Mucosa of stomach (tissue), 1 donor: ENCODE results near the gene GFPT2.

Experiments used
- H3K27me3 ChIP-seq: one replicate; pipeline ENCODE4 v1.7.0; 2013; ENCODE audit warnings: mild to moderate bottlenecking, low read length; ENCODE audit not compliant: control insufficient read depth, insufficient read depth
- H3K36me3 ChIP-seq: one replicate; pipeline ENCODE4 v1.7.0; 2013; ENCODE audit warnings: low read length; ENCODE audit not compliant: control insufficient read depth, insufficient read depth
- H3K4me1 ChIP-seq: one replicate; pipeline ENCODE4 v1.7.0; 2013; ENCODE audit warnings: mild to moderate bottlenecking, low read length; ENCODE audit not compliant: control insufficient read depth, insufficient read depth
- H3K4me3 ChIP-seq: one replicate; pipeline ENCODE4 v1.7.0; 2013; ENCODE audit warnings: low read length
- H3K9ac ChIP-seq: one replicate; pipeline ENCODE4 v1.7.0; 2013; ENCODE audit warnings: mild to moderate bottlenecking, low read length, moderate library complexity
- H3K9me3 ChIP-seq: one replicate; pipeline ENCODE4 v1.7.0; 2013; ENCODE audit warnings: mild to moderate bottlenecking, low read length, moderate library complexity; ENCODE audit not compliant: control insufficient read depth
- donor health status: Pancreatic carcinoma.

The GFPT2 gene

DNA sequence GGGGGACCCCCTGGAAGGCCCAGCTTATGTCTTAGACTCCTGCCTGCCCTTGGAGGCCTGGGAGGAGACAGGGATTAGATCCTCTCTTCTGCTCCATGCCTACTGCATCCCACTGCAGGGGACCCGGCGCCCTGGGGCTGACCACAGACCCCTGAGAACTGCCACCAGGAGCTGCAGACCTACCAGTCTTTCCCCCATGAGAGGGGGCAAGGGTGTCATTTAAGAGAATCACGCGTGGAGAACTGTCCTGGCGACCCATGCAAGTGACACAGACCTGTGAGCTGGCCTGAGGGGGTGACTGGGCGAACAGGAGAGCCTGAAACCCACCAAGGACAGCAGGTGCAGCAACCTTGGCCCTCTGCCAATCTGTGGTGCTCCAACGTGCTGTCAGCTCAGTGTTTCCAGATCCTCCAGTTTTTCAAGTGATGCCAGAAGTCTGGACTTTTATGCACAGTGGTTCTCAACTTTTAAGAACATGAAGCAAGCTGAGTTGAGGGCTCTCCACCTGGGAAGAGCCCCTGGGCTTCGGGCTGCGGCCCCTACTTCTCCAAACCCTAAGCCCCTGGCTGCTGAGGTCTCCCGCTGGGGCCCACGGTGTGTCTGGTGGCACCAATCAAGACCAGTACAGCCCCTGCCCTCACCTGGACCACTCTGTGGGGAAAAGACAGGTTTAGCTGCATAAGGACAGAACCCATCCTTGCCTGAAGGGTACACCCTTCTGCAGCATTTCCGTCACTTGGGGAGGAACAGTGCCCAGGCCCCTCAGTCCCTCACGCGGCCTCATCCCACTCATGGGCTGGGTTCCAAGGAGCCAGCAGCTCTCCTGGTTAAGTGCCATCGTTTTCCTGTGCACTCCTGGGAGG lies 18.2 kb downstream of the GFPT2 start:
- no peak overlapping the region for H3K9ac ChIP-seq
- H3K4me1 ChIP-seq = no peaks in the 10 kb centered on the region
- H3K9me3 ChIP-seq = no peaks in the 10 kb centered on the region
- peaks cover 5% of the 10 kb centered on the region for H3K27me3 ChIP-seq
- H3K36me3 ChIP-seq = no peaks in the 10 kb centered on the region
- no peak overlapping the region for H3K4me3 ChIP-seq

DNA sequence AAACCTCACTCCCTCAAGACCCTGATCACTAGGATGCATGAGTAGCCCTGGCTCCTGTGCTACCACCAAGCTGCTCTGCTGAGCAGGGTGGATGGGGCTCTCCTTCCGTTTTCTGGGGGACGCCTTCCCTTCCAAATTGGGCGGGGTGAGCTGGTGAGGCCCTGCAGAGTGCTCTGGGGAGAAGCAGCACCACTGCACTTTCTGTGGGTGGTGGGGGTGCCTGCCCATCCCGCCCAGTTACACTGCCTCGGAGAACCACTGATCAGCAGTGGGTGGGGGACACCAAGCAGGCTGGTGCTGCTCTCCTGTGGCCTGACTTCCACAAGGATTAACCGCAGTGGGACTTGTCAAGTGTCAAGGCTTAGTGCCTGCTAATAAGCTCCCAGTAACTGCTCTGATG lies 19.0 kb downstream of the GFPT2 start:
- Histone ChIP-seq H3K9me3 (no peaks in the 10 kb centered on the region), H3K27me3 (peaks cover 5% of the 10 kb centered on the region)

DNA sequence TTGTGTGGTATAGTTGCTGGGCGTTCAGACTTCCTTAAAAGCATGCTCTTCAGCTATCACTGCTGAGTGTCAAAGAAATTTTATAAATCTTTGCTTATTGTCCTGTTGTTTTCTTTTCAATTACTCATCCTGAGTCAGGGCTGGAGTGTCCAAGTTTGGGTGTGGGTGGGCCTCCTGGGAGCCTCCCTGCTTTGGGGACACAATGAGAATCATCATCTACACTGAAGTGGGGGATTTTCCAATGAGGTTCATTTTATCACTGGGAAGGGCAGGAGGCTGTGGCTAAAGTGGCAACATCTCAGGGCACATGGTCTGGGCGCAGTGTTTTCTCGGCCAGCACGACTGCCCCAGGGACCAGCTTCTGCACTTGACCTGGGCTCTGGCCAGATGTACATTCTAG lies 19.5 kb downstream of the GFPT2 start:
- H3K4me1 ChIP-seq = no peaks in the 10 kb centered on the region
- H3K4me3 ChIP-seq = no peak overlapping the region
- no peaks in the 10 kb centered on the region for H3K36me3 ChIP-seq
- no peaks in the 10 kb centered on the region for H3K9me3 ChIP-seq
- peaks cover 5% of the 10 kb centered on the region for H3K27me3 ChIP-seq
- no peak overlapping the region for H3K9ac ChIP-seq

More for the DNA sequence above, 19.0 kb downstream of the GFPT2 start:
- H3K36me3 ChIP-seq = no peaks in the 10 kb centered on the region
- no peak overlapping the region for H3K9ac ChIP-seq
- H3K4me1 ChIP-seq = no peaks in the 10 kb centered on the region
- no peak overlapping the region for H3K4me3 ChIP-seq

DNA sequence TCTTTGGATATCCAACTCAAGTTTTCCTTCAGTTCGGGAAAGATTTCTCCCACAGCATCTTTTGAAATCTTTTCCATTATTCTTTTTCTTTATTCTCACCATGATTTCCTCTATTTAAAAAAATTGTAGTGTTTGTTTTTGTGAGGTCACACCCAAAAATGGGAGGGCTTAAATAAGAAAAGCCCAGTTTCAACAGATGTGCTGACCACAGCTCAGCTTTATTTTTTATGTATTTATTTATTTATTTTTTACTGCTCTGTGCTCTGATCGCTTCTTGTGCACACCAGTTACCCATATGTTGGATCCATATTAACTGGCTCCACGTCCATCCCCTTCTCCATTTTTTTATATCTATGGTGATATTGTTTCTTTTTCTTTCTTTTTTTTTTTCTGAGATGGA lies 20.3 kb downstream of the GFPT2 start:
- no peak overlapping the region for H3K4me3 ChIP-seq
- H3K9me3 ChIP-seq = no peaks in the 10 kb centered on the region
- peaks cover 5% of the 10 kb centered on the region for H3K27me3 ChIP-seq
- H3K36me3 ChIP-seq = no peaks in the 10 kb centered on the region
- H3K9ac ChIP-seq = no peak overlapping the region
- no peaks in the 10 kb centered on the region for H3K4me1 ChIP-seq

DNA sequence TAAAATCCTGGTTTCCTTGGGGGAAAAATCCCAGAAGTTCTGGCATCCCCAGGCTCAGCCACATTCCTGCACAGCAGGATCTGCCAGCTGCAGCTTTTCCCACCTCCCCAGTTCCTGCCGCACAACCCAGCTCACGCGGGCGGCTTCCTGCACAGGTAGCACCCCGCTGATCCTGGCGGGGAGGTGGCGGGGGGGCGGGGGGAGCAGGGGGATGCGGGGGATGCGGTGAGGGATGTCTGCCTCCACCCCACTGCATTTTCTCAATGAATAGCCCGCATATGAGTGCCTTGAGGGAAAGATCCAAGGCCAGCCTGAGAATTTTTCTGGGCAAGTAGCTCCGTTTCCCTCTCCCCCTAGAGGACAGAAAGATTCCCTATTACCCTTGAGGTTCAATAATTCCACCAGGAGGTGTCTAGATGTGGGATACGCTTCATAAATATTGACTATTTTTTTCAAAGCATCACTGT lies 21.1 kb downstream of the GFPT2 start:
- no peaks in the 10 kb centered on the region for H3K4me1 ChIP-seq
- H3K9ac ChIP-seq = no peak overlapping the region
- H3K27me3 ChIP-seq = peaks cover 5% of the 10 kb centered on the region
- H3K4me3 ChIP-seq = no peak overlapping the region
- no peaks in the 10 kb centered on the region for H3K36me3 ChIP-seq
- no peaks in the 10 kb centered on the region for H3K9me3 ChIP-seq

DNA sequence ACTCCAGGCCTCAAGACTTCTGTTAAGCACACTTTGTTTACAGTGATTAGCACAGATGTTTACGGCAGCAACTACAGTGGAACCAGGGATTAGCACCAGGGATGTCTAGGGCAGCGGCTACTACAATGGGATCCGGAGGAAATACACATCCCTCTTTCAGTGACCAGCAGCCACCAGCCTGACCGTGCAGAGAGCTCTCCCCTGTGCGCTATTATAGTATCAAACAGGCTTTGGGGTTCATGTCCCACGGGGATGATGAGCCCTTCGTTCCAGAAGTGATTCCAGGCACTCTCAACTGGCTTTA lies 21.5 kb downstream of the GFPT2 start:
- H3K9ac ChIP-seq = no peak overlapping the region
- H3K27me3 ChIP-seq = peaks cover 5% of the 10 kb centered on the region
- H3K4me1 ChIP-seq = no peaks in the 10 kb centered on the region
- no peaks in the 10 kb centered on the region for H3K36me3 ChIP-seq
- H3K4me3 ChIP-seq = no peak overlapping the region
- H3K9me3 ChIP-seq = no peaks in the 10 kb centered on the region

DNA sequence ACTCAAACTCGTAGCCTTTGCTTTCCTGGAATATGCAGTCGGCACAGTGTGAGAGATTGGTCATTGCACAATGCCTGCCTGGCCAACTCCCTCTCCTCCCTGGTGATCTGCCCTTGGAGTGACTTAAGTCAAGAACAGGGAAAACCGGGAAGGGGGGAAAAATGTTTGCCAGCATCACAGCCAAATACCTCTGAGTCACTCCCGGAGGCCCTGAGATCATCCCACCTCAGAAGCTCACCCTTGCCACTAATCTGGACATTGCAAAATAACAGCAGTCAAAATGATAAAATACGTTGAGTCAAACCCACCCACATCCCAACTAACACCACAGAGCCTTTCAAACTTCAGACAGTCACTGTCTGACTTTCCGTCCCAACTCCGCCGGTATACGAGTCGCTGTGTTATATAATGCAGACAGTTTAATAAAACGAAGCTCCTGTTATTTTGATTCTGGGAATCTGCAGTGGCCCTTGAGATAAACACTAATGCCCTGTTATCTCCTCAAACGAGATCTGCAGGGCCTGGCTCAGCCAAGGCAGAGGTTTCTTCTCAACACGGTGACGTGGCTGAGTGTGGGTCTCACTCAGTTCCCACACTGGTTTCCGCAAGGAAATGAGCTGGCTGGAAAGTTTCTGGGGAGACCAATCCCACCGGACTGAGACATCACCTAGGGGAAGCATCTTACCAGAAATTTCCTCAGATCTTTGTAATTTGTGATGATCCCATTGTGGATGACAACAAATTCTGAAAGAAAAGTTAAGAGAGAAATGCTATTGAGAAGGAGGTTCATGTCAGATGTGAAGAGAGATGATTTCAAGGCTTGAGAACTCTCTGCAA lies 22.1 kb downstream of the GFPT2 start:
- Histone ChIP-seq H3K9ac (no peak overlapping the region), H3K4me3 (no peak overlapping the region), H3K36me3 (no peaks in the 10 kb centered on the region)

DNA sequence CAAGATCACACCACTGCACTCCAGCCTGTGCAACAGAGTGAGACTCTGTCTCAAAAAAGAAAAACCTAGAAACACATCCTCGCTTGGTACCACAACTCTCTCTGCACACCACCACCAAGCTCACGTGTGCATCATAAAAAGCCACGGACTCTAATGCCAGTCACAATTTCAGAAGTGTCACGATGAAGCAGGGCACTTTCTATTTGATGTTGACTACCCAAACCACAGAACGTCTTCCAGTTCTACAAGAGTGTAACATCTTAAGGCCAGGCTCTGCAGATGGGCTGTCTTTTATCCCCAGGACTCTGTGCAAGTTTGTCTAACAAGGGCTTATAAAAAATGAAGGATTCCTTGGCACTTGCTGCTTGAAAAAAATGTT lies 22.9 kb downstream of the GFPT2 start:
- Histone ChIP-seq H3K4me3 (no peak overlapping the region), H3K9me3 (no peaks in the 10 kb centered on the region), H3K9ac (no peak overlapping the region), H3K4me1 (no peaks in the 10 kb centered on the region), H3K36me3 (no peaks in the 10 kb centered on the region), H3K27me3 (peaks cover 5% of the 10 kb centered on the region)

More for the DNA sequence above, 22.1 kb downstream of the GFPT2 start:
- H3K4me1 ChIP-seq = no peaks in the 10 kb centered on the region
- peaks cover 5% of the 10 kb centered on the region for H3K27me3 ChIP-seq
- no peaks in the 10 kb centered on the region for H3K9me3 ChIP-seq

DNA sequence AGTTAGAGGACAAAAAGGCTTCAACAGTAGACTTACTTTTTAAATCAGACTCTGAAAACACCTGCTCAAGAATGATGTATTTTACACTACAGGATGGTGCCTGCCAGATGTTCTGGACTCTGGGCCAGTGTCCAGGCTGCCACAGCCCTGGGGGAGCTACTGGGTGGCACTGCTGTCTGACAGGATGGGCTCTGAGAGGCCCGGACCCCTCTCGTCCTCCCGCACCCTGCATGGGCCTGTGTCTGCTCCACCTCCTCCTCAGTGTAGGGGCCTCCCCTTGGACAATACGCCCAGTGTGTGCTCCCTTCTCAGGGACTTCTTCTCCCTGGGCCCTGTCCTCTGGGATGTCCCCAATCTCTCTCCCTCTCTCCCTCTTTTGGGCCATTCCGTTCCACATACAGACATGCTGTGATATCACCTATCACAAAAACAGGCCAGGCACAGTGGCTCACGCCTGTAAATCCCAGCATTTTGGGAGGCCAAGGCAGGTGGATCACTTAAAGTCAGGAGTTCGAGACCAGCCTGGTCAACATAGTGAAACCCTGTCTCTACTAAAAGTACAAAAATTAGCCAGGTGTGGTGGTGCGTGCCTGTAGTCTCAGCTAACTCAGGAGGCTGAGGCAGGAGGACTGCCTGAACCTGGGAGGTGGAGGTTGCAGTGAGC lies 23.4 kb downstream of the GFPT2 start:
- Histone ChIP-seq H3K9ac (no peak overlapping the region), H3K9me3 (no peaks in the 10 kb centered on the region), H3K4me1 (no peaks in the 10 kb centered on the region), H3K4me3 (no peak overlapping the region), H3K27me3 (peaks cover 5% of the 10 kb centered on the region), H3K36me3 (no peaks in the 10 kb centered on the region)

DNA sequence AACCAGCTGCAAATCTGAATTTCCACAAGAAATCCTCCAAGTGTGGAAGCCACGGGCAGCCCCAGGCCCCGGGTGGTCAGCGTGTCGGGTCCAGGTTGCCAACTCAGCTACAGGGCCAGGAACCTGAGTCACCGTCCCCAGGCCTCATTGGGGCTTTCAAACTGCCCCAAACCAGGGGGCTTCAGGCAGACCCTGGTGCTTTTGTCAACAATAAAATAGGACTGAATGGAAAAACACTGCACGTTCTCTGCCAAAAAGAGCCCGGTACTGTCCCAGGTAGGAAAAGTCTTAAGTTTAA lies 24.0 kb downstream of the GFPT2 start:
- H3K4me1 ChIP-seq = no peaks in the 10 kb centered on the region
- H3K27me3 ChIP-seq = peaks cover 5% of the 10 kb centered on the region
- H3K4me3 ChIP-seq = no peak overlapping the region
- H3K36me3 ChIP-seq = no peaks in the 10 kb centered on the region
- no peaks in the 10 kb centered on the region for H3K9me3 ChIP-seq
- no peak overlapping the region for H3K9ac ChIP-seq

DNA sequence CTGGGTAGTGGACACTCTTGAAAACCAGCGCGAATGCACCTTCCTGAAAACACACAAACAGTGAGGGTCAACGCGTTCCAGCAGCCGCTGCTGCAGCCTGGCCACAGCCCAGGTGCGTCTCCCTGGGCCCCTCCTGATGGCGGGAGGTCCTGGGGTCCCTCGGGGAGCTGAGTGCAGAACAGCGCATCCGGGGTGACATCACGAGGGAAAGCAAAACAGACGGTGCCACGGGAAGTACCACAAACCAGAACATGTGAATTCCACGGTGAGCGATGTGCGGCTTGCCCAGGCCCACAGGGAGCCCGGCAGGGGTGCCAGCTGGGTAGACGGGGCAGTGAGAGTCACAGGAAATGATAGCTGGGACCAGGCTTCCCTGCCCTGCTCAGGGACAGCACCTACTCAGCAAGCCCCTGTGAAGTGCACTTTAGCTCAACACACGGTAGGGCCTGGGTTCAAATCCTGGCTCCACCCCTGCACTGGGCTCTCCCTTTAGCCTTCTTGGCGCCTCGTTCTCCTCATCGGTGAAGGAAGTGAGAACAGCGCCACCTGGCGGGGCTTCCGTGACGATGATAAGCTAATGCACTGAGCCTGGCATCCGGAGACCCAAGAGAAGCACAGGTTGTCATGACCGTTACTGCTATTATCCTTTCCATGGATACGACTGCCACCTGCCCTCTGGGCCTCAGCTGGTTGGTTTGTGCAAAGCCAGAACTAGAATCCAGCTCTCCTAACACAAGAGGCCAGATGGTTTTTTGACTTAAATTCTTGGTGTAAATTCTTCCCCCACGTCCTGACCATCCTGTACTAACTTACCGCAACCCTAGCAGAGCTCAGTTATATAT lies 24.6 kb downstream of the GFPT2 start:
- Histone ChIP-seq H3K9ac (no peak overlapping the region), H3K4me3 (no peak overlapping the region), H3K4me1 (no peaks in the 10 kb centered on the region), H3K9me3 (no peaks in the 10 kb centered on the region), H3K27me3 (peaks cover 5% of the 10 kb centered on the region), H3K36me3 (no peaks in the 10 kb centered on the region)
